SU-DHL-6 (cell line): Measurements from ENCODE around the gene JPT1.

Experiments used
- EZH2phosphoT487 ChIP-seq: fragments of 200-600 bp; sonication (generic), shearing (Covaris generic); conservative IDR thresholded peaks from 2 replicates; pipeline ENCODE4 v1.6.1; 2018; ENCODE audit warnings: mild to moderate bottlenecking, antibody characterized with exemption, low read length, moderate library complexity, mixed read lengths
- TF ChIP-seq, protein P1 (sequence below): fragments of 200-600 bp; sonication (generic); IDR thresholded peaks from one replicate; pipeline ENCODE4 v1.5.1; 2017; ENCODE audit warnings: antibody characterized with exemption, mild to moderate bottlenecking, low read length, moderate library complexity; ENCODE audit not compliant: insufficient read depth, poor library complexity, severe bottlenecking

- TF ChIP-seq, protein P1, sequence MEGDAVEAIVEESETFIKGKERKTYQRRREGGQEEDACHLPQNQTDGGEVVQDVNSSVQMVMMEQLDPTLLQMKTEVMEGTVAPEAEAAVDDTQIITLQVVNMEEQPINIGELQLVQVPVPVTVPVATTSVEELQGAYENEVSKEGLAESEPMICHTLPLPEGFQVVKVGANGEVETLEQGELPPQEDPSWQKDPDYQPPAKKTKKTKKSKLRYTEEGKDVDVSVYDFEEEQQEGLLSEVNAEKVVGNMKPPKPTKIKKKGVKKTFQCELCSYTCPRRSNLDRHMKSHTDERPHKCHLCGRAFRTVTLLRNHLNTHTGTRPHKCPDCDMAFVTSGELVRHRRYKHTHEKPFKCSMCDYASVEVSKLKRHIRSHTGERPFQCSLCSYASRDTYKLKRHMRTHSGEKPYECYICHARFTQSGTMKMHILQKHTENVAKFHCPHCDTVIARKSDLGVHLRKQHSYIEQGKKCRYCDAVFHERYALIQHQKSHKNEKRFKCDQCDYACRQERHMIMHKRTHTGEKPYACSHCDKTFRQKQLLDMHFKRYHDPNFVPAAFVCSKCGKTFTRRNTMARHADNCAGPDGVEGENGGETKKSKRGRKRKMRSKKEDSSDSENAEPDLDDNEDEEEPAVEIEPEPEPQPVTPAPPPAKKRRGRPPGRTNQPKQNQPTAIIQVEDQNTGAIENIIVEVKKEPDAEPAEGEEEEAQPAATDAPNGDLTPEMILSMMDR = no peak
- no peak for TF ChIP-seq EZH2phosphoT487
These were observed 21.3 kb downstream of the JPT1 start for GRCh38 chr17:75133001-75133400.
